K562 (cell line): ENCODE measurements around the gene KLHL22. TPM values are rescaled to one million over a fixed set of nuclear protein-coding genes. Genes with fewer than 3 reads are reported as not detected.
A peak's percentile ranks its signal among the peaks of the same experiment; 100 is the strongest.

Source experiments
- CBFB ChIP-seq: sonication (generic); formaldehyde crosslinking; IDR thresholded peaks from 2 replicates; pipeline ENCODE4 v1.4.0; 2020; ENCODE audit warnings: mild to moderate bottlenecking, missing genetic modification reagents
- CHD1 ChIP-seq: fragments of 200-600 bp; sonication (generic); IDR thresholded peaks from one replicate; pipeline ENCODE4 v1.6.1; 2012; ENCODE audit warnings: mild to moderate bottlenecking, moderate library complexity, low read length, inconsistent platforms
- FOXJ3 ChIP-seq: sonication (generic); formaldehyde crosslinking; IDR thresholded peaks from 2 replicates; pipeline ENCODE4 v1.4.0; 2020; ENCODE audit warnings: mild to moderate bottlenecking, missing genetic modification reagents
- RCOR1 ChIP-seq, 2 experiments: IDR thresholded peaks; 2 replicates each; pipeline ENCODE4 v1.6.1; 2012; ENCODE audit warnings: low read depth in 2 of 2, low read length in 2 of 2, borderline replicate concordance in 1 of 2, improper control_type of control experiment in 1 of 2
- RERE ChIP-seq: sonication (generic); formaldehyde crosslinking; IDR thresholded peaks from 2 replicates; pipeline ENCODE4 v1.8.0; 2023; ENCODE audit warnings: missing genetic modification reagents, mild to moderate bottlenecking, borderline replicate concordance
- RFX7 ChIP-seq: fragments of 250-450 bp; sonication (Bioruptor Pico); IDR thresholded peaks from 2 replicates; pipeline ENCODE4 v1.5.1; 2021; ENCODE audit warnings: mild to moderate bottlenecking
- SIRT6 ChIP-seq: IDR thresholded peaks from one replicate; pipeline ENCODE4 v1.6.1; 2012; ENCODE audit warnings: low read depth, mild to moderate bottlenecking, control low read depth, inconsistent platforms, low read length, moderate library complexity
- SMARCA5 ChIP-seq: fragments of 450-650 bp; IDR thresholded peaks from 2 replicates; pipeline ENCODE4 v1.6.1; 2016
- SRSF1 ChIP-seq: fragments of 200-400 bp; formaldehyde crosslinking; IDR thresholded peaks from 2 replicates; pipeline ENCODE4 v1.6.1; 2017; ENCODE audit warnings: mild to moderate bottlenecking, low read depth, low read length, moderate library complexity
- STAT6 ChIP-seq: sonication (generic); formaldehyde crosslinking; IDR thresholded peaks from 2 replicates; pipeline ENCODE4 v1.8.1; 2023; ENCODE audit warnings: mild to moderate bottlenecking, missing genetic modification reagents
- TFAP4 ChIP-seq: sonication (generic); formaldehyde crosslinking; IDR thresholded peaks from 2 replicates; pipeline ENCODE4 v1.8.0; 2022; ENCODE audit warnings: missing genetic modification reagents, mild to moderate bottlenecking, moderate library complexity, borderline replicate concordance
- ZC3H11A ChIP-seq: IDR thresholded peaks from 2 replicates; pipeline ENCODE4 v1.6.1; 2012; ENCODE audit warnings: low read depth, low read length, improper control_type of control experiment
- ZFX ChIP-seq: sonication (generic); formaldehyde crosslinking; IDR thresholded peaks from 2 replicates; pipeline ENCODE4 v1.8.0; 2022; ENCODE audit warnings: mild to moderate bottlenecking, missing genetic modification reagents, moderate library complexity
- ZKSCAN1 ChIP-seq: fragments of 150-350 bp; IDR thresholded peaks from 2 replicates; pipeline ENCODE4 v1.6.1; 2016; ENCODE audit warnings: low read depth, low read length
- ZNF175 ChIP-seq: fragments of 200-800 bp; sonication (Bioruptor generic); IDR thresholded peaks from 2 replicates; pipeline ENCODE4 v1.6.1; 2016; ENCODE audit warnings: low read depth, mild to moderate bottlenecking, missing genetic modification characterization, missing compliant biosample characterization
- ZNF436 ChIP-seq: fragments of 250-450, 450-650 bp; sonication (Bioruptor Pico); formaldehyde crosslinking; IDR thresholded peaks from 2 replicates; pipeline ENCODE4 v1.7.0; 2020; ENCODE audit warnings: mild to moderate bottlenecking
- ZNF717 ChIP-seq: fragments of 250-450 bp; sonication (Bioruptor Pico); IDR thresholded peaks from 2 replicates; pipeline ENCODE4 v1.5.0; 2021
- ZNF766 ChIP-seq: fragments of 200-800 bp; sonication (Bioruptor generic); conservative IDR thresholded peaks from 2 replicates; pipeline ENCODE4 v1.6.1; 2016; ENCODE audit warnings: missing genetic modification characterization, missing compliant biosample characterization
- polyA plus RNA-seq, 8 experiments: library from polyadenylated mRNA; depleted of rRNA in 4 of 8; stranded (reverse) in 5 of 8; unstranded in 3 of 8; fragments of >200 nt; fragmentation: Nextera tagmentation in 2 of 8; fragmentation: Illumina TruSeq in 1 of 8; extraction: Ambion mirVana in 2 of 8; extraction: Trizol in 1 of 8; gene quantifications; 2 replicates each; pipeline versions ENCODE4 v1.2.1 to v1.2.3, GENCODE V29; 2011 to 2014; ENCODE audit warnings: inconsistent platforms in 1 of 8, missing spikeins in 1 of 8
- total RNA-seq, 7 experiments: library from RNA; depleted of rRNA in 6 of 7; stranded (reverse); fragments of >200 nt in 6 of 7; fragmentation: Illumina TruSeq in 2 of 7; extraction: Trizol in 2 of 7; gene quantifications; 2 replicates each; pipeline versions ENCODE4 v1.2.1 to v1.2.3, GENCODE V29; 2011 to 2021; ENCODE audit warnings: low replicate concordance in 1 of 7

The KLHL22 gene
- total and polyA plus RNA-seq, 9 of the 15 experiments (the other 6 are each of a cell fraction or from before 2014, with no cell fraction given): 1.3 to 25.6 (median 15.2) TPM

GRCh38 chr22:20418211-20418788 lies 77.3 kb downstream of the KLHL22 start (continued):
- no peak for TF ChIP-seq RERE (CRISPR knock-in tag)
- no peak for TF ChIP-seq SIRT6
- peak; percentile 66 for TF ChIP-seq ZFX (CRISPR knock-in tag)
- peak; percentile 86; the same call in 1 of the 2 replicates for TF ChIP-seq RFX7
- TF ChIP-seq ZNF175 (CRISPR knock-in tag): no peak
- 0 out of 2 replicates have a peak, but pooled peaks have one; percentile 0 for TF ChIP-seq ZNF436 (CRISPR knock-in tag)
- peak in 1 of 2 experiments; percentile 80; a peak in 1 of 4 replicates for TF ChIP-seq RCOR1 (IDR thresholded peaks at IDR 0.05; ENCODE audit: borderline replicate concordance in 1 of 2, low read depth in 2 of 2, low read length in 2 of 2)
- TF ChIP-seq ZNF717 (CRISPR knock-in tag): no peak
- TF ChIP-seq TFAP4 (CRISPR knock-in tag): peak; percentile 96
- TF ChIP-seq CBFB: no peak
- TF ChIP-seq ZC3H11A: peak; percentile 93
- peak; percentile 99 for TF ChIP-seq STAT6
- TF ChIP-seq CHD1: no peak
- TF ChIP-seq SMARCA5: peak; percentile 77; the same call in 1 of the 2 replicates
- TF ChIP-seq SRSF1: no peak
- TF ChIP-seq FOXJ3 (CRISPR knock-in tag): no peak
- no peak for TF ChIP-seq ZNF766
- 0 out of 2 replicates have a peak, but pooled peaks have one; percentile 41 for TF ChIP-seq ZKSCAN1
